ENCODE data around the gene MDGA2. TPM values are rescaled to one million over a fixed set of nuclear protein-coding genes. Genes with fewer than 3 reads are reported as not detected.
"Not testable (repeated sequence)": the region's sequence is repeated elsewhere in the genome, so short reads cannot be mapped to it uniquely, and the experiment has no call there.

Gene MDGA2
- total RNA-seq, 1 donor from 2014 or later = 0.12 TPM

GRCh38 chr14:47259796-47260195, 415.6 kb downstream of the MDGA2 start:
- no peak for DNase-seq (ENCODE audit: extremely low read depth, low read depth, low spot score)

- no peak for DNase-seq (ENCODE audit: extremely low read depth, low read depth, low spot score)
Measured at GRCh38 chr14:47257013-47257412, 418.4 kb downstream of the MDGA2 start.

GRCh38 chr14:47252802-47253201, 422.6 kb downstream of the MDGA2 start:
- DNase-seq (ENCODE audit: extremely low read depth, low read depth, low spot score) = no peak

- no peak for DNase-seq (ENCODE audit: extremely low read depth, low read depth, low spot score)
Measured at GRCh38 chr14:47246367-47246766, 429.0 kb downstream of the MDGA2 start.

- not testable (repeated sequence) for DNase-seq (ENCODE audit: extremely low read depth, low read depth, low spot score)
Measured at GRCh38 chr14:47242579-47242978, 432.8 kb downstream of the MDGA2 start.

- no peak for DNase-seq (ENCODE audit: extremely low read depth, low read depth, low spot score)
Measured at GRCh38 chr14:47240748-47241437, 434.5 kb downstream of the MDGA2 start.

- DNase-seq (ENCODE audit: extremely low read depth, low read depth, low spot score) = no peak
Measured at GRCh38 chr14:47235619-47236018, 439.8 kb downstream of the MDGA2 start.

- DNase-seq (ENCODE audit: extremely low read depth, low read depth, low spot score) = peak; percentile 45
Measured at GRCh38 chr14:47226877-47227520, 448.4 kb downstream of the MDGA2 start.

- no peak for DNase-seq (ENCODE audit: extremely low read depth, low read depth, low spot score)
Measured at GRCh38 chr14:47223656-47224055, 451.7 kb downstream of the MDGA2 start.

GRCh38 chr14:47220096-47220495, 455.3 kb downstream of the MDGA2 start:
- no peak for DNase-seq (ENCODE audit: extremely low read depth, low read depth, low spot score)

- no peak for DNase-seq (ENCODE audit: extremely low read depth, low read depth, low spot score)
Measured at GRCh38 chr14:47211263-47211662, 464.1 kb downstream of the MDGA2 start.

- DNase-seq (ENCODE audit: extremely low read depth, low read depth, low spot score) = no peak
Measured at GRCh38 chr14:47210099-47210498, 465.3 kb downstream of the MDGA2 start.

- no peak for DNase-seq (ENCODE audit: extremely low read depth, low read depth, low spot score)
Measured at GRCh38 chr14:47208434-47208833, 467.0 kb downstream of the MDGA2 start.

- no peak for DNase-seq (ENCODE audit: extremely low read depth, low read depth, low spot score)
Measured at GRCh38 chr14:47207617-47208016, 467.8 kb downstream of the MDGA2 start.

- DNase-seq (ENCODE audit: extremely low read depth, low read depth, low spot score) = no peak
Measured at GRCh38 chr14:47200740-47201139, 474.7 kb downstream of the MDGA2 start.

GRCh38 chr14:47195582-47195981, 479.8 kb downstream of the MDGA2 start:
- DNase-seq (ENCODE audit: extremely low read depth, low read depth, low spot score) = no peak

- DNase-seq (ENCODE audit: extremely low read depth, low read depth, low spot score) = no peak
Measured at GRCh38 chr14:47194055-47194454, 481.4 kb downstream of the MDGA2 start.

- DNase-seq (ENCODE audit: extremely low read depth, low read depth, low spot score) = not testable (repeated sequence)
Measured at GRCh38 chr14:47192203-47192602, 483.2 kb downstream of the MDGA2 start.

- DNase-seq (ENCODE audit: extremely low read depth, low read depth, low spot score) = no peak
Measured at GRCh38 chr14:47191700-47192099, 483.7 kb downstream of the MDGA2 start.

GRCh38 chr14:47189911-47190484, 485.4 kb downstream of the MDGA2 start:
- DNase-seq (ENCODE audit: extremely low read depth, low read depth, low spot score) = no peak

GRCh38 chr14:47186486-47186885, 488.9 kb downstream of the MDGA2 start:
- DNase-seq (ENCODE audit: extremely low read depth, low read depth, low spot score) = peak; percentile 60

- DNase-seq (ENCODE audit: extremely low read depth, low read depth, low spot score) = no peak
Measured at GRCh38 chr14:47179906-47180305, 495.5 kb downstream of the MDGA2 start.

All from glomerular endothelial cell (primary cell).